Measurements from ENCODE around the gene MT2A. TPM values are rescaled to one million over a fixed set of nuclear protein-coding genes. Genes with fewer than 3 reads are reported as not detected.

MT2A gene
- total RNA-seq, 1 experiment from 2014 or later, result 44.1 TPM

- peak; percentile 36 for DNase-seq (ENCODE audit: low spot score)
Observed at GRCh38 chr16:56637814-56638750, 29.7 kb downstream of the MT2A start, which contains the start of gene MT1A. Gene MT1A, plus strand, starts transcription at chr16:56638666. Its CDS starts 73 bp downstream, at chr16:56638739.

DNA sequence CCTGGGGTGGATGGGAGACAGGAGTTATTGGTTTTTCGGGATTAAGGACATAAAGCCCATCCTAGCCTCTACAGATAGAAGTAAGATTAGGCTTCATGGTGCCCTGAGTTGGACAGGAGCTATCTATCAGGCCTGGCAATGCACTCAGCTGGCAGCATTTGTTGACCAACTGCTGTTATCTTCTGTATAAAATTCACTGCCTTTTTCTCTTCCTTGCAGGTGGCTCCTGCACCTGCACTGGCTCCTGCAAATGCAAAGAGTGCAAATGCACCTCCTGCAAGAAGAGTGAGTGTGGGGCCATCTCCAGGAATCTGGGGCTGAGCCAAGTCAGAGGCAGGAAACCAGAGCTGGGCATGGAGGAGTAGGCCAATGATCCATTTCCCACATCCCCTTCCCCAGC is 30.7 kb downstream of the MT2A start:
- no peak for DNase-seq (ENCODE audit: low spot score)

DNA sequence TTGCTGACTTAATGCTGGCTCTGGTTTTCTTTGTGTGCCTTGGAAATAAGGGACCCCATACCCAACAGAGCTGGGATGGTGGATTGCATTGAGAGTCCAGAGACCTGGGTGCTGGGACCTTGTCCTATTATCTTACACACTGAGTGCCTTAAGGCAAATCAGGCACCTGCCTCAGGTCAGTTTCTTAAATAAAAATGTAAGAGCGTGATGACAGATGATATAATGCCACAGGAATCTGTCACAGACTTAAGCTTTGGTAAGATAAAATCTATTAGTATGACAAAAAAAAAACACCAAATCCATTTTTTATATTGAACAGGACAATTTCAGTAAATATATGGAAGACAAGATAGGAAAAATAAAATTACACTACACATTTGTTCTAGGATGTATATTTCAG is 31.7 kb downstream of the MT2A start:
- DNase-seq (ENCODE audit: low spot score), result no peak

GRCh38 chr16:56641166-56641565 is 32.8 kb downstream of the MT2A start:
- DNase-seq (ENCODE audit: low spot score), result no peak

DNA sequence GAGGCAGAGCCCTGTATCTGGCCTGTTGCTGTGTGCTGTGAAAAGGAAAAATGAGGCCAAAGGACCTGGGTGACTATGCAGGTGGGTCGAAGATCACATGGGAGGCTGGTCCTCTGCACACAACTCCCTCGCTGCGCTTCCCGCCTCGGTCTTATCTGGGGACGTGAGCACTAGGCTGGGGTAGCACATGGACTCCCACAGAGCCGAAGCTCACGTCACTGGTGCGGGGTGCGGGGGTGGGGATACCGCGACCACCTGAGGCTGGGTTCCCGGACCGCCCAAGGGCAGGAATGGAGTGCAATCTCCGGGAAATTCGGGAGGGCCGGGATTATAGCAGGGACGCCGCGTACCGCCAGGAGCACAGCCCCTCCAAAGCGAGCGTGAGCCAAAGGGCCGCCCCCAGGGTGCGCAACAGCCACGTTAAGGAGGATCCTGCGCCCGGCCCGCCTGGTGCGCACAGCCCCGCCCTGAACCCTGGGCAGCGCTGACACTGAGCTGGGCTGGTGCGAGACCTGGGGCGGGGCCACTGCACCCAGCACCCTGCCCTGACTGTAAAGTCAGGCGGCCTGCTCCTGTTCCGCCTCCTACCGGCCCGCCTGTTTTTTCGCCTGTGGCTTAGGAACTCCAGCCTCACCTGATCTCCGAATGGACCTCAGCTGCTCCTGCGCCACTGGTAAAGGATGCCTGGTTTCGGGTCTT is 34.8 kb downstream of the MT2A start:
- DNase-seq (ENCODE audit: low spot score), result peak; percentile 78

DNA sequence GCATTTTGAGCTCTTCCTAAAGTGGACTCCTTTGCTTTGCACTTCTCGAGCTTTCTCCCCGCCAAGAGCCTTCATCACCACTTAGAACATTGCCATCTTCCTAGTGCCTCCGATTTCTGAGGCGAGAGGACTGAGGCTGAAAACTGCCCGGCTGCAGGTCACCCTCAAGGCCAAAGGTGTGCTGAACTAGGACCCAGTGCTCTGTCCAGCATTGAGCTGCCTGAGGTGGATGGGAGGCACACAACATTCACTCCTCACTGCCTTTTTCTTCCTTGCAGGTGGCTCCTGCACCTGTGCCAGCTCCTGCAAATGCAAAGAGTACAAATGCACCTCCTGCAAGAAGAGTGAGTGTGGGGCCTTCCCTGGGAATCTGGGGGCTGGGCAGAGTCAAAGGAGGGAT is 35.4 kb downstream of the MT2A start:
- no peak for DNase-seq (ENCODE audit: low spot score)

DNA sequence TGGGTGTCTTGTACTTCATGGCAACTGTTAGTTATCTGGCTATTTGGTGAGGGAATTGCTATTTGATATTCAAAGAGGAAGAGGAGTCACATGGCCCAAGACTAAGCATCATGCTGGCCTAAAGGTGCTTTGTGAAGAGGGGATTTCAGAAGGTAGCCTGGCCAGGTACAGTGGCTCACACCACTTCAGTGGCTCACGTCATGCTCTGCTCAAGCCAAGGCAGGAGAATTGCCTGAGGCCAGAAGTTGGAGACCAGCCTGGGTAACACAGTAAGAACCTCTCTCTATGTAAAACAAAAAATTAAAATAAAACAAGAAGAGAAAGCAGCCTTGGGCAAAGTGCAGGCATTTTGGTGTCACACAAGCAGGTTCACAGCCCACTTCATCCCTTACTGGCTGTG is 36.9 kb downstream of the MT2A start:
- no peak for DNase-seq (ENCODE audit: low spot score)

- no peak for DNase-seq (ENCODE audit: low spot score)
Observed at GRCh38 chr16:56645838-56646237, 37.5 kb downstream of the MT2A start.

DNA sequence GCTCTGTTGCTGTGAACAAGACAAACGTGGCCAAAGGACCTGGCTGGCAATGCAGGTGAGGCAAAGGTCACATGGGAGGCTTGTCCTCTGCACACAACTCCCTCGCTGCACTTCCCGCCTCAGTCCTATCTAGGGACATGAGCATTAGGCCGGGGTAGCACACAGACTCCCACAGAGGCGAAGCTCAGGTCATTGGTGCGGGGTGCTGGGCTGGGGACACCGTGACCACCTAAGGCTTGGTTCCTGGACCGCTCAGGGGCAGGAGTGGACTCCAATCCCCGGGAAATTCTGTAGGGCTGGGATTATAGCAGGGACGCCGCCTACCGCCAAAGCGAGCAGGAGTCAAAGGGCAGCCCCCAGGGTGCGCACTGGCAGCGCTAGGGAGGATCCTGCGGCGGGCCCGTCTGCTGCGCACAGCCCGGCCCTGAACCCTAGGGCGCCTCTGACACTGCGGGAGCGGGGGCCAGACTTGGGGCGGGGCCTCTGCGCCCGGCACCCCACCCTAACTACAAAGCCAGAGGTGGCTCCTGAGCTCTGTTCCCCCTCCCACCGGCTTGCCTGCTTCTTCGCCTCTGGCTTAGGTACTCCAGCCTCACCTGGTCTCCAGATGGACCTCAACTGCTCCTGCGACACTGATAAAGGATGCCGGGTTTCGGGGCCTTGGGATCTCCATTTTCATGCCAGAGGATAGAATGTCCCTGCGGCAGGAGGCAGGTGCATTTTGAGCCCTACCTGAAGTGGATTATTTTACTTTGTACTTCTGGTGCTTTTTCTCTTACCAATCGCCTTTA is 39.5 kb downstream of the MT2A start:
- no peak for DNase-seq (ENCODE audit: low spot score)

- DNase-seq (ENCODE audit: low spot score), result no peak
Observed at GRCh38 chr16:56649271-56649670, 40.9 kb downstream of the MT2A start.

- DNase-seq (ENCODE audit: low spot score), result no peak
Observed at GRCh38 chr16:56649820-56650219, 41.4 kb downstream of the MT2A start.

GRCh38 chr16:56651586-56651985 is 43.2 kb downstream of the MT2A start, which contains the start of gene MT1B:
Gene MT1B, plus strand, starts transcription at chr16:56651886. Its CDS starts 68 bp downstream, at chr16:56651954.
- DNase-seq (ENCODE audit: low spot score), result no peak

DNA sequence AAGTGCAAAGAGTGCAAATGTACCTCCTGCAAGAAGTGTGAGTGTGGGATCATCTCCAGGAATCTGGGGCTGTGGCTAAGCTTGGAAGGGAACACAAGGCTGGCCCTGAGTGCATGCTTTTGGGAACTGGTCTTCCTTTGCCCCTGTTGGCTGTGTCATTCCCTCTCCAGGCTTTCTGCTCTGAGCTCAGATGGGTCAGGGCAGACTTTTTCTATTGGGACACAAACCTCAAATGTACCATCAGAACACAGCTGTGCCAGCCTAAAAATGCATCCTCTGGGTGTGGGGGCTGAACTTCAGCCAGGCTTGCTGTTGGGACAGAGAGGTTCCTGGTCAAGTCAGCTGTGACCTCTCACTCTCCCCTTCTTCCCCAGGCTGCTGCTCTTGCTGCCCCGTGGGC is 44.2 kb downstream of the MT2A start:
- DNase-seq (ENCODE audit: low spot score), result no peak

DNA sequence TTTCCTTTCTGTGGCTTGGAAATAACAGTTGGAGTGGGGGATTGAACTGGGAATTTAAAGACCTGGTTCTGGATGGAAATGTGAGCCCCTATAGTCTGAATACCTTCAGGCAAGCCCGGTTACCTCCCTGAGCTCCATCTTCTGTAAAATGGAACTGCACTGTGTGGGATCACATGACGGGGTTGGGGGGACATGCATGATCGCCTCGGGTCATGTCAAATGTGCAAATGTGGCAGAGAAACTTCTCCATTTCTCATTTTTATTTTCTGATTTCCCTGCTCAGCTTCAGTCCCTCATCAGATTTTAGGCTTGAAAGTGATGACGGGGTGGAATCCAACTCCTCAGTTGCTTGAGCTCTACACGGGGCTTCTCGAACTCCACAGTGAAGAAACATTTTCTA is 44.8 kb downstream of the MT2A start:
- no peak for DNase-seq (ENCODE audit: low spot score)

DNA sequence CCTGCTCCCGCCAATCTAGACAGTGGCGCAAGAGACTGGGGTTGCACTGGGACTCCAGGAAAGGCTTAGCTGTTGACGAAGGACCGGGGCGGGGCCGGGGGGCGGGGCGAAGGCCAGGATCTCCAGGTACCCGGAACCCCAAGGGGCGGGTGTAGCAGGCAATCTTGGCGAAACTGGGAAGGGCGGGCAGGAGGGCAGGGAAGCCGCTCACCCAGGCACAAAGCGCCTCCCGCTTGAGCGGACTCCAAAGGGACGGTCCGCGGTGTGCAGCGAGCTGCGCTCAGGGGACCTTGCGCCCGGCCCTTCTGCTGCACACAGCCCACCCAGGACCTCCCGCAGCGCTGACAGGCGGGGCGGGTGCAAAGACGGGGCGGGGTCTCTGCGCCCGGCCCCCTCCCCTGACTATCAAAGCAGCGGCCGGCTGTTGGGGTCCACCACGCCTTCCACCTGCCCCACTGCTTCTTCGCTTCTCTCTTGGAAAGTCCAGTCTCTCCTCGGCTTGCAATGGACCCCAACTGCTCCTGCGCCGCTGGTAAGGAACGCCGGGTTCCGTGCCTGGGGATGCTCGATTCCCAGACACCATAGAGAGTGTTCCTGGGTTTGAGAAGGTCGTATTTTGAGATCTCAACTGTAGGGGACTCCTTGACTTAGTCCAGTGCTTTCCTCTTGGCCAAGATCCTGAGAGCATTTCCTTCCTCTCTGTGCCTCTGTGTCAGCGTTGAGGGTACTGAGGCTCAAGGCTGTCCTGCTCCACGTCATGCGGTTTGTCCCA is 49.4 kb downstream of the MT2A start, which contains the start of gene MT1F:
Gene MT1F, plus strand, starts transcription at position 405 of the 772 bp plus-strand sequence. Its CDS starts 100 bp downstream, at position 505.
- peak; percentile 87 for DNase-seq (ENCODE audit: low spot score)

DNA sequence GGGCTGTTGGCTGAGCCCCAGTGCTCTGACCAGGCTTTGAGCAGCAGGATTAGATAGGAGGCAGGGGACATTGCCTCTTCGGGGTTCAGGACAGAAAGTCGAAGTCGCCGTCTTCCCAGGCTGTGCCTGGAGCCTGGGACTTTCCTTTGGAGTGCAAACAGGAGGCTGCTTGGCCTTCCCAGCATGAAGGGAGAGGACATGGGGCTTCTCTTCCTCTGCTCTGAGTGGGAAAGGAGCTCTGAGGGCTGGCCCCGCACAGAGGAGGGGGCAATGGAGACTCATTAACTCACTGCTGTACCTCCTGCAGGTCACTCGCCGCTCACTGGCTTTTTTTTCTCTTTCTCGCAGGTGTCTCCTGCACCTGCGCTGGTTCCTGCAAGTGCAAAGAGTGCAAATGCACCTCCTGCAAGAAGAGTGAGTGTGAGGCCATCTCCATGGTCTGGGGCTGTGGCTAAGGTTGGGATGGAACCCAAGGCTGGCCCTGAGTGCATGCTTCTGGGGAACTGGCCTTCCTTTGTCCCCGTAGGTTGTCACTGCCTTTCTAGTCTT is 50.0 kb downstream of the MT2A start:
- no peak for DNase-seq (ENCODE audit: low spot score)

Measured in HT-29 (cell line).